ENCODE results near the gene DKKL1. TPM values are rescaled to one million over a fixed set of nuclear protein-coding genes. Genes with fewer than 3 reads are reported as not detected.

The DKKL1 gene
- total RNA-seq, 1 donor from 2014 or later: 0.58 TPM

DNA sequence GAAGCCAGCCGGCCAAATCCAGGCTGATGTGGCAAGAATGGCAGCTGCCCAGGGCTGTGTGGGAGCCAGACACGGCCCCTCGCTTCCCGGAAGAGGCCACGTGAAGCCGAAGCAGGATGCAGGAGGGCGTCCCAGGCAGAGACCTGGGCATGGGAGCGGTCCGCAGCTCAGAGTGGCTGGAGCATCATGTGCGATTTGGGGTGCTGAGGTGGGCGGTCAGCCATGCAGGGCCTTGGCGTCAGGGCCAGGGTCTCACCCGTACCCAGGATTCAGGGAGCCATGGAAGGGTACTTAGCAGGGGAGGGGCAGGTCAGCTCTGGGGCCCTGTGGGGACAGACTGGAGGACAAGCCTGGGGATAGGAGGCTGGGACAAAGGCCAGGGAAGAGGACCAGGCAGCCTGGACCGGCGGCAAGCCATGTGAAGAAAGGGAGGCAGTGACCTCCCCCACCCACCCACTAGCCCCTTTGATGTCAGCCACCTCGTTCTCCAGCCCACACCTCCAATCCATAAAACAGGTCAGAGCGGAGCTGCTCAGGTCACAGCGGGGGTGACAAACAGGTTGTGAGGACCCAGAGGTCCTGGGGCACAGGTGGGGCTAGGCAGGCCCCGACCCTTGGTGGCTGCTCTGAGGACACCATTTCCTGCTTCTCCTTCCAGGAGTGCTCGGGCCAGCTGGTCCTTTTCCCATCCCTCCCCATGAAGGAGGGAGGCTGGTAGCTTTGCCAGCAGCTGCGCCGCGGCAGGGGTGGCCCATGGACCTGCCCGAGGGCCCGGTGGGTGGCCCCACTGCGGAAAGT lies 26.7 kb downstream of the DKKL1 start:
- Histone ChIP-seq H3K4me3 (ENCODE audit: low read depth, low read length) (no peak overlapping the region), H3K36me3 (ENCODE audit: control insufficient read depth, insufficient read depth, low read length) (no peaks in the 10 kb centered on the region), H3K27me3 (ENCODE audit: control insufficient read depth, insufficient read depth, low read length) (peaks cover 25% of the 10 kb centered on the region)
- TF ChIP-seq CTCF (IDR thresholded peaks at IDR 0.05; ENCODE audit: insufficient read depth, low read length, poor library complexity, severe bottlenecking): no peak
- DNase-seq (ENCODE audit: low read depth): no peak

- H3K4me3 ChIP-seq (ENCODE audit: low read depth, low read length): no peak overlapping the region
- H3K36me3 ChIP-seq (ENCODE audit: control insufficient read depth, insufficient read depth, low read length): no peaks in the 10 kb centered on the region
- TF ChIP-seq CTCF (IDR thresholded peaks at IDR 0.05; ENCODE audit: insufficient read depth, low read length, poor library complexity, severe bottlenecking): no peak
Measured at GRCh38 chr19:49390929-49391359, 27.3 kb downstream of the DKKL1 start.

GRCh38 chr19:49391581-49392399 lies 28.1 kb downstream of the DKKL1 start:
- Histone ChIP-seq H3K27me3 (ENCODE audit: control insufficient read depth, insufficient read depth, low read length) (peaks cover 25% of the 10 kb centered on the region), H3K36me3 (ENCODE audit: control insufficient read depth, insufficient read depth, low read length) (no peaks in the 10 kb centered on the region), H3K4me3 (ENCODE audit: low read depth, low read length) (no peak overlapping the region)
- peak; percentile 91 for TF ChIP-seq CTCF (IDR thresholded peaks at IDR 0.05; ENCODE audit: insufficient read depth, low read length, poor library complexity, severe bottlenecking)
- peak; percentile 19 for DNase-seq (ENCODE audit: low read depth)

More at GRCh38 chr19:49390929-49391359, 27.3 kb downstream of the DKKL1 start:
- H3K27me3 ChIP-seq (ENCODE audit: control insufficient read depth, insufficient read depth, low read length): peaks cover 25% of the 10 kb centered on the region
- DNase-seq (ENCODE audit: low read depth): no peak

DNA sequence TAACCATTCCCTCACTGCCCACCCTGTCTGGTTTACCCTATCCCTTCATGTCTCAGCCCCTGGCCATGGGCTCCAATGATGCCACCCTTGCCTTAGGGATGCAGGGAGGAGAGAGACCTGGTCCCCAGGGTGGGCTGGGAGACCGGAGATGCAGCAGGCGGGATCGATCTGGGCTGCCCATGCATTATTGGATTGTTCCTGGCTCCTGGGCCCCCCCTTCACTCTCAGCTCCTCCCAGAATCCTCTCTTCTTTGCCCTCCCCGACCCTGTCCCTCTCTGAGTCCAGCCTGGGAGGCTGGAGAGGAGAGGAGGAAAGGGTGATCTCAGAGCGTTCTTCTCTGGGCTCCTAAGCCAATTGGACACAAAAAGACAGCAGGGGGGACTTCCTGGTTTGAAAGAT lies 30.2 kb downstream of the DKKL1 start:
- no peak for TF ChIP-seq CTCF (IDR thresholded peaks at IDR 0.05; ENCODE audit: insufficient read depth, low read length, poor library complexity, severe bottlenecking)
- no peak overlapping the region for H3K4me3 ChIP-seq (ENCODE audit: low read depth, low read length)
- DNase-seq (ENCODE audit: low read depth): no peak
- peaks cover 32% of the 10 kb centered on the region for H3K27me3 ChIP-seq (ENCODE audit: control insufficient read depth, insufficient read depth, low read length)
- no peaks in the 10 kb centered on the region for H3K36me3 ChIP-seq (ENCODE audit: control insufficient read depth, insufficient read depth, low read length)

DNA sequence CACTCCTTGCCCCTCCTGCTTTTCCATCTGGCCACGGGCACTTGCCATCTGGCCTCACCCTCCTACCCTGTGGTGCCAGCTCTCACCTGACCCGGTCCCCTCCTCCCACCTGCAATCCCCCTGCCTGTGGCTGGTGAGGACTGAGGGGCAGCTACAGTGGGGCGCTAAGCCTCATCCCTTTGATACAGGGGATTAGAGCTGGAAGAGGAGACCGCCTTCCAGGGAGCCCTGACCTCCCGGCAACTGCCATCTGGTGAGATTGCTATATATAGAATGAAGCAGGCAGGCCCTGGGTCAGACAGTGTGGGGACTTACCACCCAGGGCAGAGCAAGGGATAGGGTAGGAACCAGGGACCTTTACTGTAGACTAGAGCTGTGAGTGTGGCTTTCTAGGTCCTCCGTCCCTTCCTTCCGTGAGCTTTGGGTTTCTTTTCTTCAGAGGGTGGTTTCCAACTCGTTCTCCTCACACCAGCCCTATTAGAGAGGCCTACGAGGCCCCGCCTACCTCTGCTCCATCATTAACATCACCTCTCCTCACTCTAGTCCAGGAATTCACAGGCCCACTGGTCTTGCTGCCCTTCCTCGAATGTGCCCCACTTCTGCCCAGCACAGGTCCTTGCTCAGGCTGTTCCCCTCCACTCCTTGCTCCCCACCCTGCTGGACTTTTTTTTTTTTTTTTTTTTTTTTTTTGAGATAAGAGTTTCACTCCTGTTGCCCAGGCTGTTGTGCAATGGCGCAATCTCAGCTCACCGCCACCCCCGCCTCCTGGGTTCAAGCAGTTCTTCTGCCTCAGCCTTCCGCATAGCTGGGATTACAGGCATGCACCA lies 32.1 kb downstream of the DKKL1 start:
- H3K36me3 ChIP-seq (ENCODE audit: control insufficient read depth, insufficient read depth, low read length): no peaks in the 10 kb centered on the region
- no peak overlapping the region for H3K4me3 ChIP-seq (ENCODE audit: low read depth, low read length)
- TF ChIP-seq CTCF (IDR thresholded peaks at IDR 0.05; ENCODE audit: insufficient read depth, low read length, poor library complexity, severe bottlenecking): no peak
- DNase-seq (ENCODE audit: low read depth): no peak
- H3K27me3 ChIP-seq (ENCODE audit: control insufficient read depth, insufficient read depth, low read length): peaks cover 18% of the 10 kb centered on the region

Data from kidney epithelial cell (primary cell).